WERI-Rb-1 (cell line): ENCODE data around the gene MEP1A.

Source experiments
- DNase-seq: peaks from one replicate; pipeline ENCODE4 v3.0.0-alpha.2; 2020
- H3K27ac ChIP-seq: fragments of 250-450 bp; sonication (Bioruptor Pico); 2 replicates; pipeline ENCODE4 v1.5.1; 2020; ENCODE audit warnings: mild to moderate bottlenecking, moderate library complexity
- H3K27me3 ChIP-seq: fragments of 250-450 bp; sonication (Bioruptor Pico); 2 replicates; pipeline ENCODE4 v1.5.1; 2021; ENCODE audit warnings: mild to moderate bottlenecking, low read depth, moderate library complexity; ENCODE audit not compliant: insufficient read depth, severe bottlenecking
- H3K36me3 ChIP-seq: fragments of 250-450 bp; sonication (Bioruptor Pico); 2 replicates; pipeline ENCODE4 v1.5.1; 2020; ENCODE audit warnings: mild to moderate bottlenecking, moderate library complexity
- H3K4me3 ChIP-seq: 2 replicates; pipeline ENCODE4 v1.5.1; 2011; ENCODE audit warnings: low read depth, mild to moderate bottlenecking, control low read depth, low read length
- H3K9me3 ChIP-seq: fragments of 250-450 bp; sonication (Bioruptor Pico); 2 replicates; pipeline ENCODE4 v1.5.1; 2021; ENCODE audit warnings: mild to moderate bottlenecking, moderate library complexity; ENCODE audit not compliant: severe bottlenecking
- TF ChIP-seq, protein P1 (sequence below): IDR thresholded peaks from 2 replicates; pipeline ENCODE4 v1.5.1; 2011; ENCODE audit warnings: low read depth, mild to moderate bottlenecking, control low read depth, inconsistent platforms, low read length

Gene MEP1A

GRCh38 chr6:46749731-46750130 lies 43.5 kb upstream of the MEP1A start:
- Histone ChIP-seq H3K4me3 (no peak overlapping the region), H3K27ac (no peak overlapping the region), H3K27me3 (no peaks in the 10 kb centered on the region), H3K36me3 (no peaks in the 10 kb centered on the region), H3K9me3 (no peaks in the 10 kb centered on the region)
- TF ChIP-seq, protein P1, sequence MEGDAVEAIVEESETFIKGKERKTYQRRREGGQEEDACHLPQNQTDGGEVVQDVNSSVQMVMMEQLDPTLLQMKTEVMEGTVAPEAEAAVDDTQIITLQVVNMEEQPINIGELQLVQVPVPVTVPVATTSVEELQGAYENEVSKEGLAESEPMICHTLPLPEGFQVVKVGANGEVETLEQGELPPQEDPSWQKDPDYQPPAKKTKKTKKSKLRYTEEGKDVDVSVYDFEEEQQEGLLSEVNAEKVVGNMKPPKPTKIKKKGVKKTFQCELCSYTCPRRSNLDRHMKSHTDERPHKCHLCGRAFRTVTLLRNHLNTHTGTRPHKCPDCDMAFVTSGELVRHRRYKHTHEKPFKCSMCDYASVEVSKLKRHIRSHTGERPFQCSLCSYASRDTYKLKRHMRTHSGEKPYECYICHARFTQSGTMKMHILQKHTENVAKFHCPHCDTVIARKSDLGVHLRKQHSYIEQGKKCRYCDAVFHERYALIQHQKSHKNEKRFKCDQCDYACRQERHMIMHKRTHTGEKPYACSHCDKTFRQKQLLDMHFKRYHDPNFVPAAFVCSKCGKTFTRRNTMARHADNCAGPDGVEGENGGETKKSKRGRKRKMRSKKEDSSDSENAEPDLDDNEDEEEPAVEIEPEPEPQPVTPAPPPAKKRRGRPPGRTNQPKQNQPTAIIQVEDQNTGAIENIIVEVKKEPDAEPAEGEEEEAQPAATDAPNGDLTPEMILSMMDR = no peak
- DNase-seq = no peak

DNA sequence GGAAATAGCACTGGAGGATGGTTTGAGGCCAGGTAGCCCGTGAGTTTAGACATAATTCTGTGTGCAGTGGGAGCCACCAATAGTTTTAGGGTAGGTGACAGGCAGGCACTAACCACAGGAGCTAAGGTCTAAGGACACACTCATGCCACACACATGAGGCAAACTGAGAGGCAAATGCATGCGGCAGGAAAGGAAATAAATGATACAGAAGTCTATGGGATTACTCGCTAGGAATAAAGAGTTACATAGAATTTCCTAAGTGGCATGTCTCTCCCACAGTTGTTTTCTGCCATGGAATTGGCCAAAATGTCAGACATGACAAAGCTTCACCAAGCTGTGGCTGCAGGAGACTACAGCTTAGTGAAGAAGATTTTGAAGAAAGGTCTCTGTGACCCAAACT lies 41.5 kb upstream of the MEP1A start:
- H3K36me3 ChIP-seq = no peaks in the 10 kb centered on the region

DNA sequence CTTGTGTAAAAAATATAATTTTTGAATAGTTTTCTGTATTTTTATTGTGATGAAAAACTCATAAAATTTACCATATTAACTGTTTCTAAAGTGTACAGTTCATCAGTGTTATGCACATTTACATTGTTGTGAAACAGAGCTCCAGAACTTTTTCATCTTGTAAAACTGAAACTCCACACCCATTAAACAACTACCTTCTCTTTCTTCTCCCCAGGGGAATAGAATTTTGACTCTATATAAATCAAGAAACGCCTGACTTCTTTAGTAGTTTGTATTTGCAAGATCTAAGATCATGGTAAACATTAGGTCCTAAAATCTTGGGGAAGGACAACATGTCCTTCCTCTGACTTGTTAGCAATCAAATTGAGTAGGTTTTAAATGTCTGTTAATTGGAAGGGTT lies 37.3 kb upstream of the MEP1A start:
- no peaks in the 10 kb centered on the region for H3K9me3 ChIP-seq
- no peak overlapping the region for H3K27ac ChIP-seq
- DNase-seq = no peak
- TF ChIP-seq, protein P1 = no peak
- no peak overlapping the region for H3K4me3 ChIP-seq
- H3K27me3 ChIP-seq = no peaks in the 10 kb centered on the region
- H3K36me3 ChIP-seq = no peaks in the 10 kb centered on the region

More for the DNA sequence above, 41.5 kb upstream of the MEP1A start:
- H3K27ac ChIP-seq = no peak overlapping the region
- H3K9me3 ChIP-seq = no peaks in the 10 kb centered on the region
- no peak for DNase-seq
- H3K27me3 ChIP-seq = no peaks in the 10 kb centered on the region
- H3K4me3 ChIP-seq = no peak overlapping the region
- TF ChIP-seq, protein P1 = no peak

DNA sequence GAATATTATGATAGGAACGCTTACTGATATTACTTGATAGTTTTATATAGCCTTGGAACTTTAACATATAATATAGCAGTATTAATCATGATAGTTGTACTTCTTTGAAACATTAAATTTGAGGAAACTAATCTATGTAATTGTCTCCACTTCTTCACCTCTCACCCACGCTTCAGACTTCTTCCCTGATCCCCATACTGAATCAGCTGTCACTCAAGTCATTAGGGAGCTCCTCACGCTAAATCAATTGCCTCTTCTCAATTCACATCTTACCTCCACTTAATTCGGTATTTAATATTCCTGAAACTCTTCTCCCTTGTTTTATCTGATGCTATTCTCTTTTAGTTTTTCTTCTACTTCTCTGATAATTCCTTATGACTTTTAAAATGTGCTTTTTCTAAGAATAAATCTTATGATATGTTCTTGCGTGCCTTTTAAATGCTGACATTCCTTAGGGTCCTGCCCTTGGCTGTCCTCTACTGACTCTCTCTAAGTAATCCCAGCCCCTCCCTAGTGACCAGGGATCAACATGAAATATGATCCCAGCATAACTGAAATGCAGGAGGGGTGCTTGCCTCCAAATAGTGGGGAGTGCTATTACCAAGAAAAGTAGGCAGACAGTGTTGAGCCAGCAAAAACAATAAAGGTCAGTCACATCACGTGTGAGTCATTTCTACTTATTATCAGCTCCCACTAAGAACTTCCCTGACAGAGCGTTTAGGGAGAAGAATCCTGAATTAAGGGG lies 36.5 kb upstream of the MEP1A start:
- Histone ChIP-seq H3K36me3 (no peaks in the 10 kb centered on the region), H3K9me3 (no peaks in the 10 kb centered on the region), H3K4me3 (no peak overlapping the region), H3K27me3 (no peaks in the 10 kb centered on the region), H3K27ac (no peak overlapping the region)
- TF ChIP-seq, protein P1 = no peak
- DNase-seq = peak; percentile 74

DNA sequence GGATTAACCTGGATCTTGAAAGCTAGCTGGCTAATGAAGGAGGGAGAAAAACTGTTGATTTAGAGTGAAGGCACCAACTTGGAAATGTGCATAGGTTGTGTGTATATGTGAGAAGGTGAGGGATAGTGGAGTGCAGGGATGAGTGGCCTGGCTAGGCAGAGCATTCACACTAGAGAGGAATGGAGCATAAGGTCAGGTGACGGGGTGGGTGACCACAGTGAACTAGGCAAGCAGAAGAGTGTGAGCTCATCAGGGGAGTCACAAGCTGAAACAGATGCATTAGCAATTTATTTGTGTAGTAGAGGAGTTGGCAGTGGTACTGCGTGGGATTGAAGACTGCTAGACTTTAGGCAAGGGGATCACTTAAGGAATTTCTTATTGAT lies 36.0 kb upstream of the MEP1A start:
- no peak overlapping the region for H3K27ac ChIP-seq
- no peaks in the 10 kb centered on the region for H3K9me3 ChIP-seq
- peak; percentile 70 for DNase-seq
- no peaks in the 10 kb centered on the region for H3K27me3 ChIP-seq
- no peaks in the 10 kb centered on the region for H3K36me3 ChIP-seq
- TF ChIP-seq, protein P1 = no peak
- no peak overlapping the region for H3K4me3 ChIP-seq
